GM12878 (cell line): ENCODE data around the gene ADRB1. TPM values are rescaled to one million over a fixed set of nuclear protein-coding genes. Genes with fewer than 3 reads are reported as not detected.

Source experiments
- ATAC-seq: fragments of 200-7000 bp; cut with Tn5 transposase; 3 replicates; pipeline ENCODE4 v1.9.1; 2020; ENCODE audit warnings: mild to moderate bottlenecking, moderate library complexity
- BruUV-seq: library from RNA; stranded (reverse); fragments of 400-500 nt; replicated peaks from 2 replicates; lab custom pipeline; 2021; lab: Mats Ljungman, UMichigan
- CTCF ChIA-PET: fragments of 300-600 bp; sonication (Branson Sonifier 250); formaldehyde crosslinking; extraction: SDS; loops from one replicate; lab custom pipeline; 2021; ENCODE audit warnings: inconsistent platforms; lab: Yijun Ruan, JAX
- POLR2A ChIA-PET: fragments of 350-600 bp; formaldehyde crosslinking; extraction: SDS; loops from one replicate; lab custom pipeline; 2021; ENCODE audit warnings: inconsistent platforms; lab: Charles Lee
- RAD21 ChIA-PET: fragments of 300-600 bp; sonication (Branson Sonifier 250); formaldehyde crosslinking; loops from one replicate; lab custom pipeline; 2023; ENCODE audit warnings: antibody characterized with exemption; ENCODE audit not compliant: unreplicated experiment; lab: Charles Lee
- SMC1A ChIA-PET: fragments of 300-600 bp; sonication (Branson Sonifier 250); formaldehyde crosslinking; loops from one replicate; lab custom pipeline; 2023; ENCODE audit not compliant: unreplicated experiment, uncharacterized antibody; lab: Charles Lee
- DNase-seq: peaks from one replicate; pipeline ENCODE4 v3.0.0-alpha.2; 2011; ENCODE audit warnings: low read depth, low spot score
- FAIRE-seq: peaks from 3 replicates; lab custom pipeline; 2011; peaks lifted over from hg19 to GRCh38; lab: Jason Lieb, UNC
- H2AFZ ChIP-seq: 2 replicates; pipeline ENCODE4 v1.6.0; 2011; ENCODE audit warnings: low read depth, low read length, control low read depth; ENCODE audit not compliant: control insufficient read depth
- H3K27ac ChIP-seq: 2 replicates; pipeline ENCODE4 v1.5.1; 2011; ENCODE audit warnings: control low read depth; ENCODE audit not compliant: control insufficient read depth, insufficient read depth
- H3K27me3 ChIP-seq, 2 experiments: replicated peaks in 1 of 2; 2 replicates each; pipeline versions ENCODE4 v1.6.0 to v1.6.1; 2011; ENCODE audit warnings: low read length in 1 of 2; ENCODE audit not compliant: control insufficient read depth in 2 of 2, insufficient read depth in 2 of 2
- H3K36me3 ChIP-seq, 2 experiments: 2 replicates each; pipeline ENCODE4 v1.5.1; 2011; ENCODE audit warnings: low read length in 1 of 2; ENCODE audit not compliant: control insufficient read depth in 2 of 2, insufficient read depth in 2 of 2
- H3K4me1 ChIP-seq: 2 replicates; pipeline ENCODE4 v1.6.1; 2011; ENCODE audit warnings: mild to moderate bottlenecking, low read length, moderate library complexity, mixed read lengths; ENCODE audit not compliant: control insufficient read depth, insufficient read depth
- H3K4me2 ChIP-seq: 2 replicates; pipeline ENCODE4 v1.6.0; 2011; ENCODE audit warnings: control low read depth; ENCODE audit not compliant: control insufficient read depth, insufficient read depth
- H3K4me3 ChIP-seq: fragments of 200-600 bp; sonication (generic); 2 replicates; pipeline ENCODE4 v1.5.1; 2016
- H3K79me2 ChIP-seq: 2 replicates; pipeline ENCODE4 v1.6.0; 2011; ENCODE audit warnings: low read length; ENCODE audit not compliant: control insufficient read depth, insufficient read depth
- H3K9ac ChIP-seq: 2 replicates; pipeline ENCODE4 v1.8.0; 2011; ENCODE audit warnings: low read length, control low read depth, mixed read lengths; ENCODE audit not compliant: control insufficient read depth, insufficient read depth
- H3K9me3 ChIP-seq: replicated peaks from 3 replicates; pipeline ENCODE4 v1.5.1; 2011; ENCODE audit warnings: mild to moderate bottlenecking, low read length; ENCODE audit not compliant: control insufficient read depth, insufficient read depth
- H4K20me1 ChIP-seq: 2 replicates; pipeline ENCODE4 v1.6.0; 2011; ENCODE audit not compliant: control insufficient read depth, insufficient read depth
- ATF7 ChIP-seq: fragments of 450-650 bp; IDR thresholded peaks from 2 replicates; pipeline ENCODE4 v1.6.1; 2016; ENCODE audit warnings: low read depth, mild to moderate bottlenecking
- MXI1 ChIP-seq: fragments of 150-350 bp; IDR thresholded peaks from 2 replicates; pipeline ENCODE4 v1.6.1; 2011; ENCODE audit warnings: low read depth, mild to moderate bottlenecking, inconsistent platforms, low read length, improper control_type of control experiment
- NR2C2 ChIP-seq: IDR thresholded peaks from 2 replicates; pipeline ENCODE4 v1.6.1; 2011; ENCODE audit warnings: borderline replicate concordance, low read depth; ENCODE audit not compliant: control insufficient read depth, insufficient read length
- NRF1 ChIP-seq: conservative IDR thresholded peaks from 2 replicates; pipeline ENCODE4 v1.6.1; 2011; ENCODE audit warnings: mild to moderate bottlenecking, low read depth, low read length, improper control_type of control experiment
- RAD21 ChIP-seq: IDR thresholded peaks from 2 replicates; pipeline ENCODE4 v1.6.1; 2011; ENCODE audit warnings: mild to moderate bottlenecking, low read depth, low read length, moderate library complexity; ENCODE audit not compliant: insufficient read depth
- RBBP5 ChIP-seq: fragments of 200-600 bp; sonication (generic); conservative IDR thresholded peaks from 2 replicates; pipeline ENCODE4 v1.6.1; 2016
- ZNF622 ChIP-seq: fragments of 450-650 bp; IDR thresholded peaks from 2 replicates; pipeline ENCODE4 v1.6.1; 2017; ENCODE audit warnings: mild to moderate bottlenecking, inconsistent platforms
- WGBS: methylation state at CpG from one replicate; pipeline ENCODE4 v1.1.6; 2016; ENCODE audit warnings: low lambda C conversion rate; ENCODE audit not compliant: insufficient replicate concordance, insufficient coverage; ENCODE audit errors: missing lambda C conversion rate; 5-methylcytosine and 5-hydroxymethylcytosine counted together
- in situ Hi-C: fragments of 300-500 bp; cut with MboI; formaldehyde crosslinking; loops from 9 replicates; pipeline ENCODE4 v1.14.3; 2018; ENCODE audit warnings: mixed read lengths
- intact Hi-C: fragments of 100-400 bp; cut with micrococcal nuclease; formaldehyde crosslinking; loops from one replicate; pipeline ENCODE4 v1.14.2; 2022; ENCODE audit not compliant: unreplicated experiment
- polyA plus RNA-seq, 11 experiments: library from polyadenylated mRNA; depleted of rRNA in 4 of 11; unstranded in 6 of 11; stranded (reverse) in 5 of 11; fragments of >200 nt; fragmentation: Nextera tagmentation in 4 of 11; fragmentation: Illumina TruSeq in 1 of 11; extraction: Ambion mirVana in 4 of 11; extraction: Trizol in 1 of 11; gene quantifications; 1 replicate in 1 of 11; 2 replicates in 10 of 11; pipeline versions ENCODE4 v1.2.1 to v1.2.3, GENCODE V29; 2011 to 2016; ENCODE audit warnings: inconsistent platforms in 2 of 11, missing spikeins in 2 of 11, low read depth in 1 of 11
- total RNA-seq, 4 experiments: library from RNA; depleted of rRNA in 3 of 4; stranded (reverse); fragments of >200 nt in 3 of 4; fragmentation: Illumina TruSeq in 1 of 4; extraction: Trizol in 1 of 4; gene quantifications; 2 replicates each; pipeline versions ENCODE4 v1.2.1 to v1.2.3, GENCODE V29; 2013 to 2021
- TF ChIP-seq, protein P1 (sequence below): IDR thresholded peaks from 2 replicates; pipeline ENCODE4 v1.6.1; 2012; ENCODE audit warnings: low read length, inconsistent platforms
- TF ChIP-seq, protein P2 (sequence below), 3 experiments: IDR thresholded peaks in 2 of 3; conservative IDR thresholded peaks in 1 of 3; 2 replicates each; pipeline ENCODE4 v1.5.1; 2011; ENCODE audit warnings: low read depth in 3 of 3, low read length in 3 of 3, mild to moderate bottlenecking in 3 of 3, control low read depth in 2 of 3, moderate library complexity in 2 of 3, inconsistent platforms in 1 of 3, mixed read lengths in 1 of 3; ENCODE audit not compliant: control insufficient read depth in 2 of 3, insufficient read depth in 1 of 3; ENCODE audit errors: extremely low read depth in 1 of 3
- TF ChIP-seq, protein P3 (sequence below): fragments of 450-650 bp; IDR thresholded peaks from 2 replicates; pipeline ENCODE4 v1.6.1; 2017; ENCODE audit warnings: mild to moderate bottlenecking, low read depth, inconsistent platforms; ENCODE audit not compliant: poor library complexity, severe bottlenecking

The ADRB1 gene
- total and polyA plus RNA-seq, 10 of the 15 experiments (the other 5 are each of a cell fraction or from before 2014, with no cell fraction given) = 0.26 to 4.5 (median 1.1) TPM

DNA sequence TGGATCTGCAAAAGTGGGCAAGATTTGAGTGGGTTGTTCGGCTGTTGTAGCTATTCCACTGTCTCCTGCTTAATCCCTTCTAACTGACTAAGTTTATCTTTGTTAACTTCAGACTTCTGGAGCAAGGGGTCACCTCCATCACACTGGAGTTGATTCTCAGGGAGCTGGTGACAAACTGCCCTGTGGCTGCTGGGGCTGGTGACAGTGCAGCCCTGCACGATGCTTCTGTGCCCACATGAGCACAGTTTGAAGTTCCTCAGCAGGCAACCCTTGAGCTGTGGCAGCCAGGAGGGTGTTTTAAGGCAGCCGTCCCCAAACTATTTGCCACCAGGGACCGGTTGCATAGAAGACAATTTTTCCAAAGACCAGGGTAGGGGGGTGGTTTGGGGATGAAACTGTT, 40.5 kb downstream of the ADRB1 start (continued):
- TF ChIP-seq NRF1 (no peak), ZNF622 (no peak), NR2C2 (no peak)

DNA sequence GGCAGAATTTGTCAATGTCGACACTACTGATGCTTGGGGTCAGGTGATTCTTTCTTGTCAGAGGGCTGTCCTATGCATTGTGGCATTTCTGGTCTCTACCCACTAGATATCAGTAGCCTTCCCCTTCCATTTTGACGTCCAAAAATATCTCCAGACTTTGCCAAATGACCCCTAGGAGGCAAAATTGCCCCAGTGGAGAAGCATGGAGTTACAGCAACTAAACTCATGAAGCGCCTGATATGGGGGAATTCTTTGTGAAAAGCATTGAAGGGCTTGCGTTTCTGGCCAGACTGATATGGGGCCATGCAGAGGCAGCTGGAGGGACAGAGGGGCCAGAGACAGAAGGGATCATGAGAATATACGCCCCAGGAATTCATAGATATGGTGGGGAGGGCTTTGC, 43.6 kb downstream of the ADRB1 start:
- SMC1A ChIA-PET = interaction anchor here (0.9 to 2.2 kb wide), 2 partner anchors 15 to 288 kb away, joined by 3 to 11 read pairs; no protein-coding TSS in a partner anchor

More for the DNA sequence above, 43.6 kb downstream of the ADRB1 start:
- CTCF ChIA-PET = interaction anchor here (0.6 to 2.0 kb wide), 2 partner anchors 16 to 428 kb away, joined by 3 to 6 read pairs; no protein-coding TSS in a partner anchor
- no peak overlapping the region for H3K4me3 ChIP-seq
- no peaks in the 10 kb centered on the region for H4K20me1 ChIP-seq
- FAIRE-seq (no peak), DNase-seq (no peak), ATAC-seq (peak; percentile 26; the same call in 1 of the 3 replicates)
- H3K9me3 ChIP-seq = no peaks in the 10 kb centered on the region
- no peak overlapping the region for H3K9ac ChIP-seq
- WGBS = 75% methylated on average over 5 of the region's 5 CpGs
- POLR2A ChIA-PET = no interaction called here
- H3K79me2 ChIP-seq = no peaks in the 10 kb centered on the region
- no peaks in the 10 kb centered on the region for H3K36me3 ChIP-seq
- no peaks in the 10 kb centered on the region for H3K27me3 ChIP-seq
- H3K27ac ChIP-seq = no peak overlapping the region
- intact Hi-C loops = no loop called here
- no peak overlapping the region for H3K4me2 ChIP-seq
- RAD21 ChIA-PET = no interaction called here
- in situ Hi-C loops = no loop called here
- no peaks in the 10 kb centered on the region for H3K4me1 ChIP-seq
- no peak for TF ChIP-seq ATF7
- TF ChIP-seq NRF1 = no peak
- no peak for TF ChIP-seq RBBP5
- TF ChIP-seq, protein P1, sequence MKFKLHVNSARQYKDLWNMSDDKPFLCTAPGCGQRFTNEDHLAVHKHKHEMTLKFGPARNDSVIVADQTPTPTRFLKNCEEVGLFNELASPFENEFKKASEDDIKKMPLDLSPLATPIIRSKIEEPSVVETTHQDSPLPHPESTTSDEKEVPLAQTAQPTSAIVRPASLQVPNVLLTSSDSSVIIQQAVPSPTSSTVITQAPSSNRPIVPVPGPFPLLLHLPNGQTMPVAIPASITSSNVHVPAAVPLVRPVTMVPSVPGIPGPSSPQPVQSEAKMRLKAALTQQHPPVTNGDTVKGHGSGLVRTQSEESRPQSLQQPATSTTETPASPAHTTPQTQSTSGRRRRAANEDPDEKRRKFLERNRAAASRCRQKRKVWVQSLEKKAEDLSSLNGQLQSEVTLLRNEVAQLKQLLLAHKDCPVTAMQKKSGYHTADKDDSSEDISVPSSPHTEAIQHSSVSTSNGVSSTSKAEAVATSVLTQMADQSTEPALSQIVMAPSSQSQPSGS = no peak
- TF ChIP-seq, protein P2, sequence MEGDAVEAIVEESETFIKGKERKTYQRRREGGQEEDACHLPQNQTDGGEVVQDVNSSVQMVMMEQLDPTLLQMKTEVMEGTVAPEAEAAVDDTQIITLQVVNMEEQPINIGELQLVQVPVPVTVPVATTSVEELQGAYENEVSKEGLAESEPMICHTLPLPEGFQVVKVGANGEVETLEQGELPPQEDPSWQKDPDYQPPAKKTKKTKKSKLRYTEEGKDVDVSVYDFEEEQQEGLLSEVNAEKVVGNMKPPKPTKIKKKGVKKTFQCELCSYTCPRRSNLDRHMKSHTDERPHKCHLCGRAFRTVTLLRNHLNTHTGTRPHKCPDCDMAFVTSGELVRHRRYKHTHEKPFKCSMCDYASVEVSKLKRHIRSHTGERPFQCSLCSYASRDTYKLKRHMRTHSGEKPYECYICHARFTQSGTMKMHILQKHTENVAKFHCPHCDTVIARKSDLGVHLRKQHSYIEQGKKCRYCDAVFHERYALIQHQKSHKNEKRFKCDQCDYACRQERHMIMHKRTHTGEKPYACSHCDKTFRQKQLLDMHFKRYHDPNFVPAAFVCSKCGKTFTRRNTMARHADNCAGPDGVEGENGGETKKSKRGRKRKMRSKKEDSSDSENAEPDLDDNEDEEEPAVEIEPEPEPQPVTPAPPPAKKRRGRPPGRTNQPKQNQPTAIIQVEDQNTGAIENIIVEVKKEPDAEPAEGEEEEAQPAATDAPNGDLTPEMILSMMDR (IDR thresholded peaks at IDR 0.05 in 2 of 3, conservative IDR thresholded peaks at IDR 0.05 in 1 of 3; ENCODE audit: control insufficient read depth in 2 of 3, extremely low read depth in 1 of 3, insufficient read depth in 1 of 3, low read depth in 3 of 3, low read length in 3 of 3) = peak in 2 of 3 experiments; percentile 14 to 27; a peak in 2 of 6 replicates
- TF ChIP-seq RAD21 = 0 out of 2 replicates have a peak, but pooled peaks have one; percentile 13
- TF ChIP-seq MXI1 = no peak
- TF ChIP-seq, protein P3, sequence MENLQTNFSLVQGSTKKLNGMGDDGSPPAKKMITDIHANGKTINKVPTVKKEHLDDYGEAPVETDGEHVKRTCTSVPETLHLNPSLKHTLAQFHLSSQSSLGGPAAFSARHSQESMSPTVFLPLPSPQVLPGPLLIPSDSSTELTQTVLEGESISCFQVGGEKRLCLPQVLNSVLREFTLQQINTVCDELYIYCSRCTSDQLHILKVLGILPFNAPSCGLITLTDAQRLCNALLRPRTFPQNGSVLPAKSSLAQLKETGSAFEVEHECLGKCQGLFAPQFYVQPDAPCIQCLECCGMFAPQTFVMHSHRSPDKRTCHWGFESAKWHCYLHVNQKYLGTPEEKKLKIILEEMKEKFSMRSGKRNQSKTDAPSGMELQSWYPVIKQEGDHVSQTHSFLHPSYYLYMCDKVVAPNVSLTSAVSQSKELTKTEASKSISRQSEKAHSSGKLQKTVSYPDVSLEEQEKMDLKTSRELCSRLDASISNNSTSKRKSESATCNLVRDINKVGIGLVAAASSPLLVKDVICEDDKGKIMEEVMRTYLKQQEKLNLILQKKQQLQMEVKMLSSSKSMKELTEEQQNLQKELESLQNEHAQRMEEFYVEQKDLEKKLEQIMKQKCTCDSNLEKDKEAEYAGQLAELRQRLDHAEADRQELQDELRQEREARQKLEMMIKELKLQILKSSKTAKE = no peak
- BruUV-seq = no TSS peak
- H2AFZ ChIP-seq = no peak overlapping the region
